ENCODE data around the gene CALHM1.

DNA sequence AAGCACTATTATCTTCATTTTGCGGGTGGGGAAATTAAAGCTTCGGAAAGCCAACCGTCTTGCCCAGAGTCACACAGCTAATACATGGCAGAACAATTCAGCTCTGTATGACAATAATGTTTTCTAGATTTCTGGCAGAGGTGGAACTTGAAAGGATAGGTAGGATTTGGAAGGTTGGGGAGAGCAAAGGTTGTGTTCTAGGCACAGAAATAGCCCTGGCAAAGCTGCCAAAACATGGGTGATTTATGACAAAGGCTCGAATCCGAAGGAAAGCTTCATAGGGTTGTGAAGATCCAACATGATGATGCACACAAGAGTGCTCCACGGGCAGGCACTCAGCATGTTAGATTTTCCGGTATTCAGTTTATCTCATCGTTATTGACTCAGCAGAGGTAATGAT, 43.1 kb downstream of the CALHM1 start:
- TF ChIP-seq, protein P1, sequence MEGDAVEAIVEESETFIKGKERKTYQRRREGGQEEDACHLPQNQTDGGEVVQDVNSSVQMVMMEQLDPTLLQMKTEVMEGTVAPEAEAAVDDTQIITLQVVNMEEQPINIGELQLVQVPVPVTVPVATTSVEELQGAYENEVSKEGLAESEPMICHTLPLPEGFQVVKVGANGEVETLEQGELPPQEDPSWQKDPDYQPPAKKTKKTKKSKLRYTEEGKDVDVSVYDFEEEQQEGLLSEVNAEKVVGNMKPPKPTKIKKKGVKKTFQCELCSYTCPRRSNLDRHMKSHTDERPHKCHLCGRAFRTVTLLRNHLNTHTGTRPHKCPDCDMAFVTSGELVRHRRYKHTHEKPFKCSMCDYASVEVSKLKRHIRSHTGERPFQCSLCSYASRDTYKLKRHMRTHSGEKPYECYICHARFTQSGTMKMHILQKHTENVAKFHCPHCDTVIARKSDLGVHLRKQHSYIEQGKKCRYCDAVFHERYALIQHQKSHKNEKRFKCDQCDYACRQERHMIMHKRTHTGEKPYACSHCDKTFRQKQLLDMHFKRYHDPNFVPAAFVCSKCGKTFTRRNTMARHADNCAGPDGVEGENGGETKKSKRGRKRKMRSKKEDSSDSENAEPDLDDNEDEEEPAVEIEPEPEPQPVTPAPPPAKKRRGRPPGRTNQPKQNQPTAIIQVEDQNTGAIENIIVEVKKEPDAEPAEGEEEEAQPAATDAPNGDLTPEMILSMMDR (IDR thresholded peaks at IDR 0.05) = no peak
- TF ChIP-seq POLR2AphosphoS5 (IDR thresholded peaks at IDR 0.05; ENCODE audit: insufficient read depth in 1 of 2, low read depth in 1 of 2) = no peak
